ENCODE data around the gene PI3.

PI3 gene

DNA sequence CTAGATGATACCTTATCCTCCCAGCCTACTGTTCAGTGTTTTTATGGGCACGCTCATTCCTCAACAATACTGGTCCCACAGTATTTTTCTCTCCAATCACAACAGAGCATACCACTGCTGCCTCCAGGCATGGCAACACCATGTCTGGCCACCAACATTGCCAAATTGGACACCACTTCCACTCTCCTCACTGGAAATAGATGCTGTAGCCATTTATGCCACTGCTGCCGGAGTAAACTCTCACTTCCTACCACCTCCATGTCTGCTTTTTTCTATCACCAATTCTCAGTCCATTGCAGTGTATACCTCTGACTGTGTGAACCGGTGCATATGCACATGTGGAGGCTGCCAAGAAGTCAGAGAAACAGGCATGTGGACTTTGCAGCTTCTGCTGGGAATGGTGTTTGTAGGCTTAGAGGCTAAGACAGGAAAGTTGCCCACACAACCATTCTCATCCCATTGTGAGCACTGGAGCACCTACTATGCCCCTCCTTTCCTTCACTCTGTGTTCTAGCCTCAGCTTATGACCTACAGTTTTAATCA lies 14.4 kb downstream of the PI3 start:
- no peak for DNase-seq

DNA sequence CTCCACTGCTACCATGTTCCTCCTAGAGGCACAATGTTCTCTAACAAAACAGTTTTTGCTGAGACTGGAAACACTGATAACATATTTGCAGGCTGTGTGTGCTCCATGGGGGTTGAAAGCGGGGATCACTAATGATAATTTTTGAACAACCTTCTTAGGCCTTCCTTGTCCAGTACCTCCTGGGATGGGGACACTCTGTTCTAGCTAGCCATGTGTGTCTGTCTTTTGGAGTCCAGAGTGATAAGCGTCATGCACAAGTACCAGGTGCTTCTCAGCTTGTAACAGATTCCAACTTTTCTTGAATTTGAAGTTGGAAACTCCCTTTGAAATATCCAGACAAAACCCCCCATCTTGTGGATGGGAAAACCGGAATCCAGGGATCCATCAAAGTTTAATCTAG lies 15.2 kb downstream of the PI3 start:
- DNase-seq: no peak

DNA sequence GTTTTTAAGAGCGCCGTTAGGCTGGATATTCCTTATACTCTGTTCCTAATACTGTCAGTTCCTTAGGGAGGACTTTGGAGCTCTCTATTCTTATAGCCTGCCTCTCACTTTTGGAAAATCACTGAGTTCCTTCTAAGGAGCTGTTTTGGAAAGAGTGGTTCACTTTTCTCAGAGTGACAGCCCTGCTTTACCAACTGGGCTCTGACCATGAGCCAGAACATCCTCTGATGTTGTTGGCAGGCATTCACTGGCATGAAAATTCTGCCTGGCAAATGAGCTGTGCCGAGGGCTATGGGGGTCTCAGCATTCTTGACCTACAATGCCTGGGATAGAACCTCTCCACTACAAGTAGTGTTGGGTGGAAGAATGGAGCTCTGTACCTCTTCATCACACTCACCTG lies 17.2 kb downstream of the PI3 start:
- no peak for DNase-seq

DNA sequence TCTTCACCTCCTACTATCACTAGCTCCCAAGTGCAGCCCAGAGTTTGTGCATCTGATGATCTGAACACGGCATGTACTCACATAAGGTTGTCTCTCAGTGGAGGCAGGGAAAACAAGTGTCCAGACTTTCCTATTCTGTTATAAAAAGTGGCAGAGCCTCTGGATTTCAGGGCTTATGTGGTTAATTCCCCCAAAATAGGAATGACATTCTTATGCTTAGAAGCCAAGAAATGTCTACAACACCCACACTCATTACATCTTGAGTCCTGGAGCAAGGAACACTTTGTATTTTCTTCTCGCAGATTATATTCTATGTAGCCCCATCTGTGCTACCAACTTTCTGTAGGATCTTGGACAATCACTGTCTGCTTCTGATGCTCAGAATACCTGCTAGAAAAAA lies 18.6 kb downstream of the PI3 start:
- no peak for DNase-seq

DNA sequence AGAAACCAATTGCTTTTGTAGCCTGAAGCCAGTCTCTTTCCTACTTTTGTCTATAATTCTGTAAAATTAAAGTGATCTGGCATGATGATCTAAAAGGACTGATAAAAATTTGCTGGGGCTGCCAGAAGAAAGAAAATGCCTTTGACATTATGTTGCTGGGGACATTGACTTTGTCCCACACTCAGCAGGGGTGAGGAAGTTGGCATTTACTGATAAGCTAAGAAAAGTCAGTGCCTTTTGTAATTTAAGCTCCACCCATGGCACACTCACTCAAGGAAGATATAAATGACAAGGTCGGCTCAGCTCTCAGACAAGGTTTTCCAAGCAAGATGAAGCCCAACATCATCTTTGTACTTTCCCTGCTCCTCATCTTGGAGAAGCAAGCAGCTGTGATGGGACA lies 32.0 kb downstream of the PI3 start, which contains the start of gene SEMG1:
TSS of gene SEMG1 (plus strand) at position 309 of the 400 bp plus-strand sequence. CDS start at position 330, 21 bp downstream.
- no peak for DNase-seq

DNA sequence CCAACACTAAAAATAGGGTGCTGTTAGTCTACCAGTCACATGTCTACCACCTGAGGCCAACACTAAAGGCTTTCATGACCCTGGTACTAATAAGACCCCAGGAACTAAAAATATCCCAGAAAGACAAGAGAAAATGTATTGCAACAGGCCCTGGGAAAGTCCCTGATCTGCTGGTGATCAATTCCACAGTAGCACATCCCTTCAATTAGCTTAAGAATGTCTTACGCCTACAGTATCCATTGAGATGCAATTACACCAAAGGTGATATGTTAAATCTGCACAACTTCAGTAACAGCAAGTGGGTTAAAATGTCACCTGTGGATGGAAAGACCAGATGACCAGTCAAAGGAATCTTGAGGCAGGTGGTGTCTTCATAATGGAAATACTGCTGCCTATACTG lies 35.2 kb downstream of the PI3 start:
- DNase-seq: no peak

DNA sequence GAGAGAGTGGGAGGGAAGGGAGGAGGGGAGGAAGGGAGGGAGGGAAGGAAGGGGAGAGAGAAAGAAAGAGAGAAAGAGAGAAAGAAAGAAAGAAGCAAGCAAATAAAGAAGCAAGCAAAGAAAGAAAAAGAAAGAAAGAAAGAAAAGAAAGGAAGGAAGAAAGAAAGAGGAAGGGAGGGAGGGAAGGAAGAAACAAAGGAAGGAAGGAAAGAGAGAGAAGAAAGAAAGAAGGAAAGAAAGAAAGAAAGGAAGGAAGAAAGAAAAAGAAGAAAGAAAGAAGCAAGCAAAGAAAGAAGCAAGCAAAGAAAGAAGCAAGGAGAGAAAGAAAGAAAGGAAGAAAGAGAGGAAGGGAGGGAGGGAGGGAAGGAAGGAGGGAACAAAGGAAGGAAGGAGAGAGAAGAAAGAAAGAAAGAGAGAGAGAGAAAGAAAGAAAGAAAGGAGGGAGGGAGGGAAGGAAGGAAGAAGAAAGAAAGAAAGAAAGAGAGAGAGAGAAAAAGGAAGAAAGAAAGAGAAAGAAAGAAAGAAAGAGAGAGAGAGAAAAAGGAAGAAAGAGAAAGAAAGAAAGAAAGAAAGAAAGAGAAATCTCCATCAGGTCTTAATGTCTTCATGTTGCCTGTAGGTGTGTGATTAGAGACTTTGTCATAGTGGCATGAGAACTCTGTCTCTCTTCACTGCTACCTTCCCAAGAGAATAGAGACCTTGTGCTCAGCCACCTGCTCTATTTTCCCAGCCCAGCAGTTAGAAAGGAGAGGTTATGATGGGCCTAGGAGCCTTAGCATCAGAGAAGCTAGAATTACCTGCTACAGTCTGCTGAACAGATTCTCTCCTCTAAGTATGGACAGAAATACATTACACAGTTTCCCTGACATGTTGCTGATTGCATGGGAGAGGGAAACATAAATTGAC lies 37.1 kb downstream of the PI3 start:
- no peak for DNase-seq

DNA sequence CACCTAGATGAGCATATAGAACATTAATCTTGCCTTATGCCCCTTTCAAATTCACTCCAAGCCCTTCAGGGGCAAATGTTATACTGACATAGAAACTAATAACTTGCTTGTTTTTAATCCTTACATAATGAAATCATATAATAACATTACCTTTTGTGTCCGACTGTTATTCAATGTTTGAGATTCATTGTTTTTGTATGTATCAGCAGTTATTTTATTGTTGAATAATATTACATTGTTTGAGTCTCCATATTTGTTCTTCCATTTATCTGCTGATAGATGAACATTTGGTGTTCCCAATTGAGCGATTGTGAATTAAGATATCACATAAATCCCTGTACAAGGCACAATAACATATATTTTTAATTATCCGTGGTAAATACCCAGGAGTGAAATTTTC lies 38.1 kb downstream of the PI3 start:
- DNase-seq: no peak

DNA sequence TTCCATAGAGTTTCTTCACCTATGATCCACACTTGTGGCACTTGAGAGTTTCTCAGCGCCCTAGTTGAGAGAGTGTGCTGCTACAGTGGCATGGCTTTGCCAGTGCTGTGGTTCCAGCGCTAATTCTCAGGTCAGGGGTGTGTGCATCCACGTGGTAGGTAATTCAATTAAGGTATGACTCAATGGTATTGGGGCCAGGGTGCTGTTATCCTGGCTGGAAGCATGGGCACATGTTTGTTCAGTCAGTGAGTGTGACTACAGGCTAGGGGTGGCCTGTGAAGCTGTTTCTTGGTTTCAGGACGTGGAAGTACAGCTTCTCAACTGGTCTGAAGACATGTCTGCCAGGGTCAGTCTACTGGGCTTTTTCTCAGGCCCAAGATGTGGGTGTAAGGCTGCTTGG lies 43.4 kb downstream of the PI3 start:
- DNase-seq: no peak

DNA sequence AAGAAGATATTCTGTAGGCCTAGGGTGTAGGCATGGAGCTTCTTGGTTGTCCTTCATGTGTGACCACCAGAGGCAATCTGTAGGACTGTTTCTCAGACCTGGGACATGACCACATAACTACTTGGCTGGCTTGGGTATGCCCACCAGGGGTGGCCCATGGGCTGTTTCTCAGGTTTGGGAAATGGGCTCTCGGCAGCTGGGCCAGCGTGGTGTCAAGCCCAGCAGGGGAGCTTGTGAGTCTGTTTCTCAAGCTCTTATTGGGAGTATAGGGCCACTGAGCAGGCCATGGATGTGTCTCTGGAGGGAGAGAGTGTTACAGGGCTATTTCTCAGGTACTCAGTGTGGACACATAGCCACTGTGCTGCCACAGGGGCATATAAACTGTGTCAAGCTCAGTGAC lies 43.9 kb downstream of the PI3 start:
- no peak for DNase-seq

DNA sequence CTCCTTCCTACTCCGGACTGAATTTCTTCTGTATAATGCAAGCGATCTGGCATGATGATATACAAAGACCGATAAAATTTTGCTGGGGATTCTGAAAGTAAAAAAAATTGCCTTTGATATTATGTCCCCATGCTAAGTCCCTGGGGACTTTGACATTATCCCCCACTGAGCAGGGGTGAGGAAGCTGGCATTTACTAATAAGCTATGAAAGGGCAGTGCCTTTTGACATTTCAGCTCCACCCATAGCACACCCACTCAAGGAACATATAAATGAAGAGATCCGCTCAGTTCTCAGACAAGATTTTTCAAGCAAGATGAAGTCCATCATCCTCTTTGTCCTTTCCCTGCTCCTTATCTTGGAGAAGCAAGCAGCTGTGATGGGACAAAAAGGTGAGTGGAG lies 46.4 kb downstream of the PI3 start, which contains the start of gene SEMG2:
TSS of gene SEMG2 (plus strand) at position 298 of the 400 bp plus-strand sequence. CDS start at position 315, 17 bp downstream.
- DNase-seq: no peak

DNA sequence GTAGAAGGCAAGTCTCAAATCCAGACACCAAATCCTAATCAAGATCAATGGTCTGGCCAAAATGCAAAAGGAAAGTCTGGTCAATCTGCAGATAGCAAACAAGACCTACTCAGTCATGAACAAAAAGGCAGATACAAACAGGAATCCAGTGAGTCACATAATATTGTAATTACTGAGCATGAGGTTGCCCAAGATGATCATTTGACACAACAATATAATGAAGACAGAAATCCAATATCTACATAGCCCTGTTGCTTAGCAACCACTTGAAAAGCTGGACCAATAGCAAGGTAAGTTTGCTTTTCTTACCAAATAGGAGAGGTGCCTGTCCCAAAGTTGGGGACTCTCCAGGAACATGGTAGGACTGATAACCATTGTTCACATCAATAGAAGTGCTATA lies 48.4 kb downstream of the PI3 start:
- no peak for DNase-seq
